ENCODE data around the gene APOC4. TPM values are rescaled to one million over a fixed set of nuclear protein-coding genes. Genes with fewer than 3 reads are reported as not detected.
"Not testable (repeated sequence)": the region's sequence is repeated elsewhere in the genome, so short reads cannot be mapped to it uniquely, and the experiment has no call there.

Gene APOC4
- polyA plus RNA-seq, 1 of the 3 experiments (the other 2 are of a cell fraction): not detected

DNA sequence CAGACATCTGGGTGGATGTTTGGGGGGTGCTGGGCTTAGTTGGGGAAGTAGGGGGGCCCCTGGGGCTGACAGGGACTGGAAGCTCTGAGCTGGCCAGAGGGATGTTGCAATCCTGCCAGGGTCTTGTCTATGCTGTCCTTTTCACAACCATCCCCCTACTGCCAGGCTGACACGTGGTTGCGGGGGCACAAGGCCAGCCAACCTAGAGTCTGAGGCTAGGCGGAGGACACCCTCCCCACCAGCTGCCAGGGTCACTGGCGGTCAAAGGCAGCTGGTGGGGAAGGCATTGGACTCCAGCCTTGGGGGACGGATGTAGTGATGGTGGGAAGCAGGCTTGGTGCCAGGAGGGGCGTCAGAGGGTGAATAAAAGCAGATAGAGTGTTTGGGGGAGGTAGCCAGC lies 29.2 kb upstream of the APOC4 start (continued):
- TF ChIP-seq MXI1 (IDR thresholded peaks at IDR 0.05; ENCODE audit: low read depth, low read length): no peak
- TF ChIP-seq IRF3 (IDR thresholded peaks at IDR 0.05; ENCODE audit: low read depth, low read length): no peak
- no peak for TF ChIP-seq EZH2phosphoT487 (IDR thresholded peaks at IDR 0.05; ENCODE audit: borderline replicate concordance, low read depth)
- no peak for TF ChIP-seq TCF12 (IDR thresholded peaks at IDR 0.05)
- TF ChIP-seq PBX3 (IDR thresholded peaks at IDR 0.05): no peak
- TF ChIP-seq EP300 (IDR thresholded peaks at IDR 0.05; ENCODE audit: borderline replicate concordance in 1 of 2, low read depth in 1 of 2, low read length in 1 of 2): no peak
- TF ChIP-seq TEAD4 (IDR thresholded peaks at IDR 0.05; ENCODE audit: borderline replicate concordance, insufficient read depth): no peak

DNA sequence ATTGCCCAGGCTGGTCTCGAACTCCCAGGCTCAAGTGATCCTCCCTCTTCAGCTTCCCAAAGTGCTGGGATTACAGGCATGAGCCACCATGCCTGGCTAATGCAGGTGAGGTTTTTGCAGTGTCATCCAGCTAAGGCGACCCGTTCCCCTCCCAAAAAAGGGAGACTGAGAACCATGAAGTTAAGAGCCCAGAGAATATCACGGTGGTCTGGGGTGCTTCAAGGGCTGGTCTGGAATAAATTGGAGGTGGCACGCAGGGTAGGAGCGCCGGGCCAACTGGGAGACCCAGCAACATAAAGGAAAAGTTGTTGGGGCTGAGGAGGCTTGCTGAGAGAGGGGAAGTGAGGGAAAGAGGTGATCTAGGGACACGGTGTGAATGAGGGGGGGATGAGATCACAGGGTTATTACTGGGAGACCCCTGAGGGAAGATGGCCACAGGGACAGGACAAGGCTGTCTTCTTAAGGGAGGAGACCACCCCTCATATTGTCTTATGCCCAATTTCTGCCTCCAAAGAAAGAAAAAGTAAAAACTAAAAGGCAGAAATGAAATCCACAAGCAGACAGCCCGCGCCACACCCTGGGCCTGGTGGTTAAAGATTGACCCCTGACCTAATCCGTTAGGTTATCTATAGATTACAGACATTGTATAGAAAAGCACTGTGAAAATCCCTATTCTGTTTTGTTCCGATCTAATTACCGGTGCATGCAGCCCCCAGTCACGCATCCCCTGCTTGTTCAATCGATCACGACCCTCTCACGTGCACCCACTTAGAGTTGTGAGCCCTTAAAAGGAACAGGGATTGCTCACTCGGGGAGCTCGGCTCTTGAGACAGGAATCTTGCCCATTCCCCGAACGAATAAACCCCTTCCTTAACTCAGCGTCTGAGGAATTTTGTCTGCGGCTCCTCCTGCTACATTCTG lies 28.3 kb upstream of the APOC4 start:
- H3K9ac ChIP-seq; DNase-seq; POLR2A ChIA-PET; H3K79me2 ChIP-seq (ENCODE audit: insufficient read depth); H3K9me3 ChIP-seq; H3K4me1 ChIP-seq (ENCODE audit: control insufficient read depth in 1 of 2, insufficient read depth in 2 of 2, low read depth in 1 of 2, low read length in 1 of 2); H3K4me3 ChIP-seq (ENCODE audit: low read depth in 2 of 2, low read length in 1 of 2); H2AFZ ChIP-seq (ENCODE audit: low read depth); H3K27ac ChIP-seq (ENCODE audit: low read depth in 2 of 2, low read length in 1 of 2); H3F3A ChIP-seq (replicated peaks; ENCODE audit: insufficient read depth); H3K9me2 ChIP-seq; H3K36me3 ChIP-seq (replicated peaks in 1 of 2; ENCODE audit: control insufficient read depth in 1 of 2, insufficient read depth in 2 of 2, low read length in 1 of 2); H3K27me3 ChIP-seq (ENCODE audit: insufficient read depth); H4K20me1 ChIP-seq (ENCODE audit: insufficient read depth); H3K4me2 ChIP-seq: not testable (repeated sequence)
- WGBS (ENCODE audit: low lambda C conversion rate): 81% methylated on average over 23 of the region's 23 CpGs
- CTCF ChIA-PET: interaction anchor here (1.3 to 2.3 kb wide), 2 partner anchors 10 kb away, joined by 5 to 12 read pairs; no protein-coding TSS in a partner anchor

DNA sequence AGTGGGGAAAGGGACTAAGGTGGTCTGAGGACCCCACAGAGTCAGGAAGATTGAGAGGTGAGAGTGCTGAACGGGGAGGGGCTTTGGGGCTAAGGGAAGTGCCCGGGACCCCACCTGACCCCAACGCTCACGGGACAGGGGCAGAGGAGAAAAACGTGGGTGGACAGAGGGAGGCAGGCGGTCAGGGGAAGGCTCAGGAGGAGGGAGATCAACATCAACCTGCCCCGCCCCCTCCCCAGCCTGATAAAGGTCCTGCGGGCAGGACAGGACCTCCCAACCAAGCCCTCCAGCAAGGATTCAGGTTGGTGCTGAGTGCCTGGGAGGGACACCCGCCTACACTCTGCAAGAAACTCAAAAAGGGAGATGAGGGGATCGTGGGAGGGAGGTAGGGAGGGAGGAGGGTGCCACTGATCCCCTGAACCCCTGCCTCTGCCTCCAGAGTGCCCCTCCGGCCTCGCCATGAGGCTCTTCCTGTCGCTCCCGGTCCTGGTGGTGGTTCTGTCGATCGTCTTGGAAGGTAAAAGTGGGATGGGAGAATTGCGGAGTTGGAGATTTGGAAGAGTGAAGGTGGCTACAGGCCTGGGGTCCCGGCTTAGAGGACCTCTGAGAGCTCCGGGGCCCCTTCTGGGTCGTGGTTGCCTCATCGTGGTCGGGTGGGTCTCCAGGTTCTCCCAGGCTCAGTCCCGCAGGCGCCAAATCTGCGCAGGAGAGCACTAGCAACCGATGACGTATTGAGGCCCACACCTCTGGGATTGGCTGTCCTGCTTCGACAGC lies 27.4 kb upstream of the APOC4 start, which contains the start of gene APOC1:
TSS of gene APOC1 (plus strand) at position 176 of the 774 bp plus-strand sequence. CDS start at position 460, 284 bp downstream.
- peak; percentile 93 for DNase-seq

More for the DNA sequence above, 27.4 kb upstream of the APOC4 start, which contains the start of gene APOC1:
- not testable (repeated sequence) for H3K27me3 ChIP-seq (ENCODE audit: insufficient read depth); H3K79me2 ChIP-seq (ENCODE audit: insufficient read depth); H3K4me1 ChIP-seq (ENCODE audit: control insufficient read depth in 1 of 2, insufficient read depth in 2 of 2, low read depth in 1 of 2, low read length in 1 of 2); H3K9me3 ChIP-seq; H3F3A ChIP-seq (replicated peaks; ENCODE audit: insufficient read depth); H3K9me2 ChIP-seq; H3K36me3 ChIP-seq (replicated peaks in 1 of 2; ENCODE audit: control insufficient read depth in 1 of 2, insufficient read depth in 2 of 2, low read length in 1 of 2); H4K20me1 ChIP-seq (ENCODE audit: insufficient read depth)
- peak within 1 kb of the TSS; percentile 52 for H3K9ac ChIP-seq
- POLR2A ChIA-PET: interaction anchor here (0.9 to 1.4 kb wide), 2 partner anchors 9 to 40 kb away, joined by 3 to 9 read pairs; partner anchors contain the start of genes APOE and CLPTM1
- peak within 1 kb of the TSS; percentile 48 to 67 for H3K4me3 ChIP-seq (ENCODE audit: low read depth in 2 of 2, low read length in 1 of 2)
- H3K27ac ChIP-seq (ENCODE audit: low read depth in 2 of 2, low read length in 1 of 2): peak within 1 kb of the TSS in 1 of 2 experiments; percentile 36; a peak in 1 of 4 replicates
- 18% methylated on average over 24 of the region's 28 CpGs for WGBS (ENCODE audit: low lambda C conversion rate)
- H2AFZ ChIP-seq (ENCODE audit: low read depth): peak within 1 kb of the TSS; percentile 95
- CTCF ChIA-PET: interaction anchor here (0.6 to 1.7 kb wide), 7 partner anchors 10 to 1661 kb away, joined by 3 to 5 read pairs (median 3); no protein-coding TSS in a partner anchor
- H3K4me2 ChIP-seq: peak within 1 kb of the TSS; percentile 69
- peak; percentile 55; the same call in 1 of the 2 replicates for TF ChIP-seq NRF1 (IDR thresholded peaks at IDR 0.05; ENCODE audit: low read depth, low read length)
- TF ChIP-seq RFX5 (IDR thresholded peaks at IDR 0.05; ENCODE audit: low read length): peak; percentile 98

Data from SK-N-SH (cell line).